ENCODE measurements around the gene ZNF816.
"Not testable (repeated sequence)": the region's sequence is repeated elsewhere in the genome, so short reads cannot be mapped to it uniquely, and the experiment has no call there.

The ZNF816 gene

GRCh38 chr19:52949422-52949821 is 13.3 kb downstream of the ZNF816 start:
- ChIA-PET CTCF (no interaction called here), POLR2A (no interaction called here)
- no peak for TF ChIP-seq PKNOX1 (IDR thresholded peaks at IDR 0.05)
- no peak for TF ChIP-seq LEF1 (IDR thresholded peaks at IDR 0.05; ENCODE audit: borderline replicate concordance)
- TF ChIP-seq NFRKB (IDR thresholded peaks at IDR 0.05) = no peak
- TF ChIP-seq FOXK2 (IDR thresholded peaks at IDR 0.05) = no peak
- no peak for TF ChIP-seq SUZ12 (IDR thresholded peaks at IDR 0.05)
- no peak for TF ChIP-seq FOXM1 (IDR thresholded peaks at IDR 0.05; ENCODE audit: borderline replicate concordance)
- TF ChIP-seq ELF4 (IDR thresholded peaks at IDR 0.05) = no peak
- TF ChIP-seq CTBP1 (IDR thresholded peaks at IDR 0.05; ENCODE audit: borderline replicate concordance) = no peak
- TF ChIP-seq BHLHE40 (IDR thresholded peaks at IDR 0.05; ENCODE audit: borderline replicate concordance) = no peak
- no peak for TF ChIP-seq SP1 (IDR thresholded peaks at IDR 0.05)
- TF ChIP-seq TARDBP (IDR thresholded peaks at IDR 0.05) = no peak
- TF ChIP-seq ZNF384 (IDR thresholded peaks at IDR 0.05) = no peak
- no peak for TF ChIP-seq L3MBTL2 (conservative IDR thresholded peaks at IDR 0.05)
- TF ChIP-seq ARNT (IDR thresholded peaks at IDR 0.05) = no peak
- no peak for TF ChIP-seq FOXA1 (IDR thresholded peaks at IDR 0.05)
- no peak for TF ChIP-seq HDGF (IDR thresholded peaks at IDR 0.05; ENCODE audit: borderline replicate concordance)
- DNase-seq (ENCODE audit: extremely low spot score) = no peak

DNA sequence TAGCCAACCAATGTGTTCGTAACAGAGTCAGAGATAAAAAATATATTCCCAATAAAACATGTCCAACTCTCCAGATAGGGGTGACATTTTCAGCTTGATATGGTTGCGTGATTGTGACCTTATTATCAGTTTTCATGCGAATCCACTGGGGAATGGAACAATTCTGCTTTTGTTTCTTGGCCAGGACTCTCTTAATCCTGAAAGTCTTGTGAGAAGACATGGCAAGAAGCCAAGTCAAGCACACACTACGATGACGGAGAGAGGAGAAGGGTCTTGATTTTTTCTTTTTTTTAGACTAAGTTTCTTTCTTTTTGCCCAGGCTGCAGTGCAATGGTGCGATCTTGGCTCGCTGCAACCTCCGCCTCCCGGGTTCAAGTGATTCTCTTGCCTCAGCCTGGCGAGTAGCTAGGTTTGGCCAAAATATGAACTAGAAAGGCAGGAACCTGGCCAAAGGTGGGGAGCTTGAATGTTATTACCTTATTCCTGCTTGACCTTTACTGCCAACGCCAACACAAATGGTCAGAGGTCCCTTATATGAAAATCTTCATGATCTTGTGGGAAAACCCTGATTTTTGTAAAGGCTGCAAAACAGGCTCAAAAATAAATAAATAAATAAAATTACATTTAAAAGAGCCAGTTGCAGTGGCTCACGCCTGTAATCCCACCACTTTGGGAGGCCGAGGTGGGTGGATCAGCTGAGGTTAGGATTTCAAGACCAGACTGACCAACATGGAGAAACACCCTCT is 14.5 kb downstream of the ZNF816 start:
- CTCF ChIA-PET = no interaction called here

DNA sequence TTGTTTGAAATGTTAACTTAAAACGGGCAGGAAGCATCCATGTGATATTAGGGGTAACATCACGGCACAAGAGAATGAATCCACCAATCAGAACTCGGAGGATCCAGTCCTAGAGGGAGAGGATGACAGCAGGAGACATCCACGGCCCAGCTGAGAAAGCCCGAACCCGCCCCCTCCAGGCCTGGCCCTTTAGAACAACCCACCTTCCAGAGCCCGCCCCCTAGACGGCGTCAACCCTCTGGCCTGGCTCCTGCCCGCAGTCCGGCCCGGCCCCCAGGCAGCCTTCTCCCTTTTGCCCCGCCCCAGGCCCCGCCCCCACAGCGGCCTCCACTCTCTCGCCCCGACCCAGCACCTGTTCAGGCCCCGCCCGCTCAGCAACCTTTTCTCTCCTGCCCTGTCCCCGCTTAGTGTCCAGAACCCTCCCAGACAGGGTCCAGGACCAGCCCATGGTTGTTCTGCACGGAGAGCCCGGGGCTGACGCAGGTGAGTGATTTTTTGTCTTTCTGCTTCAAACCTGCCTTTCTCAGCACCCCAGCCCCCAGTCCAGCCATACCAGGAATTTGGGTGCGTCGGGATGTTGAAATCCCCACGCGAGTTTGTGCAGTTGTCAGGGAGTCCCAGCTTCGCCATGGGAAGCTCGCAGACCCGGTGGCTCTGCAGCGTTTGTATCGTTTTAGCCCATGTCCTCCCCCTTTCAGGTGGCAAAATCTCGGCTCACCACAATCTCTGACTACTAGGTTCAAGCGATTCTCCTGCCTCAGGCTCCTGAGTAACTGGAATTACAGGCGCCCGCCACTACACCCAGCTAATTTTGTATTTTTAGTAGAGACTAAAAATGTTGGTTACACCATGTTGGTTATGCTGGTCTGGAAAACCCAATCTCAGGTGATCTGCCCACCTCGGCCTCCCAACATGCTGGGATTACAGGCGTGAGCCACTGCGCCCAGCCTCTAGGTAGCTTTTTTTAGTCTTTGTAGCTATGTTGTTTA is 16.1 kb downstream of the ZNF816 start:
- DNase-seq (ENCODE audit: extremely low spot score) = no peak
- TF ChIP-seq TARDBP (IDR thresholded peaks at IDR 0.05) (no peak), FOXM1 (IDR thresholded peaks at IDR 0.05; ENCODE audit: borderline replicate concordance) (no peak), FOXA1 (IDR thresholded peaks at IDR 0.05) (no peak), PKNOX1 (IDR thresholded peaks at IDR 0.05) (no peak), ZNF384 (IDR thresholded peaks at IDR 0.05) (no peak), SP1 (IDR thresholded peaks at IDR 0.05) (no peak), LEF1 (IDR thresholded peaks at IDR 0.05; ENCODE audit: borderline replicate concordance) (no peak), SUZ12 (IDR thresholded peaks at IDR 0.05) (no peak), FOXK2 (IDR thresholded peaks at IDR 0.05) (no peak), NFRKB (IDR thresholded peaks at IDR 0.05) (no peak), ARNT (IDR thresholded peaks at IDR 0.05) (no peak)
- ChIA-PET POLR2A (no interaction called here), CTCF (no interaction called here)

More for the DNA sequence above, 14.5 kb downstream of the ZNF816 start:
- TF ChIP-seq ZNF384 (IDR thresholded peaks at IDR 0.05) = no peak
- TF ChIP-seq LEF1 (IDR thresholded peaks at IDR 0.05; ENCODE audit: borderline replicate concordance) = no peak
- TF ChIP-seq PKNOX1 (IDR thresholded peaks at IDR 0.05) = no peak
- no peak for TF ChIP-seq FOXA1 (IDR thresholded peaks at IDR 0.05)
- TF ChIP-seq L3MBTL2 (conservative IDR thresholded peaks at IDR 0.05) = no peak
- no peak for TF ChIP-seq SP1 (IDR thresholded peaks at IDR 0.05)
- no peak for TF ChIP-seq ARNT (IDR thresholded peaks at IDR 0.05)
- no peak for TF ChIP-seq HDGF (IDR thresholded peaks at IDR 0.05; ENCODE audit: borderline replicate concordance)
- TF ChIP-seq FOXK2 (IDR thresholded peaks at IDR 0.05) = no peak
- no peak for TF ChIP-seq ELF4 (IDR thresholded peaks at IDR 0.05)
- TF ChIP-seq TARDBP (IDR thresholded peaks at IDR 0.05) = no peak
- no peak for TF ChIP-seq BHLHE40 (IDR thresholded peaks at IDR 0.05; ENCODE audit: borderline replicate concordance)
- TF ChIP-seq NFRKB (IDR thresholded peaks at IDR 0.05) = no peak
- no peak for TF ChIP-seq CTBP1 (IDR thresholded peaks at IDR 0.05; ENCODE audit: borderline replicate concordance)
- no peak for TF ChIP-seq SUZ12 (IDR thresholded peaks at IDR 0.05)
- no peak for DNase-seq (ENCODE audit: extremely low spot score)
- POLR2A ChIA-PET = no interaction called here

DNA sequence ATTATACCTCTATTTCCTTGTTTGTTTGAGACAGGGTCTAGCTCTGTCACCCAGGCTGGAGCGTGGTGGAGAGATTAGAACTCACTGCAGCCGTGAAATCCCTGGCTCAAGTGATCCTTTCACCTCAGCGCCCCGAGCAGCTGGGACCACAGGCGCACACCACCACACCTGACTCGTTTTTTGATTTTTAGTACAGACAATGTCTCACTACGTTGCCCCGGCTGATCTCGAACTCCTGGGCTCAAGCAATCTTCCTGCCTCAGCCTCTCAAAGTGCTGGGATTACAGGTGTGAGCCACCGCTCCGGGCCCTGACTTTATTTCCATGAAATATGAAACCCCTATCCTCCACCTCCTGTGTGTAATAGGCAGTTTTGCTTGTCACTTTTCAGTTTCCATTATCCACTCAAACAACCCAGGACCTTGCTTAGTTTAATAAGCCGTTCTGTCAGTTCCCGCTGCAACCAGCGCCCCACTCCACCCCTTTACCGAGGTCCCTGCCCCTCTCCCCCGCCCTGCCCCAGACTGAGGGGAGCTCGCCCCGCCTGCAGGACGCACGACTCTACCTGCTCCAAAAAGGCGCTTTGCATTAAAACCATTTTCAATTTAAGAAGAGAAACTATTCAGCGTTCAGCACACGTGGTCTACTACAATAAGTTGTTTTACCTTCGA is 16.9 kb downstream of the ZNF816 start:
- ChIA-PET CTCF (no interaction called here), POLR2A (no interaction called here)
- TF ChIP-seq L3MBTL2 (conservative IDR thresholded peaks at IDR 0.05) = no peak
- no peak for TF ChIP-seq SP1 (IDR thresholded peaks at IDR 0.05)
- TF ChIP-seq FOXK2 (IDR thresholded peaks at IDR 0.05) = no peak
- TF ChIP-seq SUZ12 (IDR thresholded peaks at IDR 0.05) = no peak
- TF ChIP-seq LEF1 (IDR thresholded peaks at IDR 0.05; ENCODE audit: borderline replicate concordance) = no peak
- TF ChIP-seq ARNT (IDR thresholded peaks at IDR 0.05) = no peak
- no peak for TF ChIP-seq ZNF384 (IDR thresholded peaks at IDR 0.05)
- TF ChIP-seq FOXM1 (IDR thresholded peaks at IDR 0.05; ENCODE audit: borderline replicate concordance) = no peak
- no peak for TF ChIP-seq PKNOX1 (IDR thresholded peaks at IDR 0.05)
- no peak for TF ChIP-seq FOXA1 (IDR thresholded peaks at IDR 0.05)
- no peak for DNase-seq (ENCODE audit: extremely low spot score)

DNA sequence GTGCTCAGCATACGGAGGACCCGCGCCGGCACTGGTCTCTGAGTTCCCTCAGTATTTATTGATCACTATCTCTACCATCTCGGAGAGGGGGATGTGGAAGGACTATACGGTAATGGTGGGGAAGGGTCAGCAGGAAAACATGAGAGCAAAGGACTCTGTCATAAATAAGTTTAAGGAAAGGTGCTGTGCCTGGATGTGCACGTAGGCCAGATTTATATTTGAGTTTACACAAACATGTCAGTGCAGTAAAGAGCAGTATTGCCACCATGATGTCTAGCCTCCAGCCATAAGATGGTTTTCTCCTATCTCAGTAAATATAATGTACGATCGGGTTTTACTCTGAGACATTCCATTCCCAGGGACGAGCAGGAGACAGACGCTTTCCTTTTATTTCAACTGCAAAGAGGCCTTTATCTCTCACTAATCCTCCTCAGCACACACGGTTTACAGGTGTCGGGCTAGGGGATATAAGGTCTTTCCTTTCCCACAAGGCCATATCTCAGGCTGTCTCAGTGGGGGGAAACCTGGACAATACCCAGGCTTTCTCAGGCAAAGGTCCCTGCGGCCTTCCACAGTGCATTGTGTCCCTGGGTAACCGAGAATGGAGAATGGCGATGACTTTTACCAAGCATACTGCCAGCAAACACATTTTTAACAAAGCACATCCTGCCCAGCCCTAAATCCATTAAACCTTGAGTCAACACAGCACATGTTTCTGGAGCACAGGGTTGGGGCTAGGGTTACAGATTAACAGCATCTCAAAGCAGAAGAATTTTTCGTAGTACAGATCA is 17.8 kb downstream of the ZNF816 start:
- POLR2A ChIA-PET, CTCF ChIA-PET: not testable (repeated sequence)

More for the DNA sequence above, 17.8 kb downstream of the ZNF816 start:
- not testable (repeated sequence) for DNase-seq (ENCODE audit: extremely low spot score)
